ENCODE results near the gene RREB1. TPM values are rescaled to one million over a fixed set of nuclear protein-coding genes. Genes with fewer than 3 reads are reported as not detected.

The RREB1 gene
- total RNA-seq, 1 experiment from 2014 or later, result 30.7 TPM

- BruUV-seq (replicated peaks), result no TSS peak
- intact Hi-C loops (cut with micrococcal nuclease; ENCODE audit: unreplicated experiment) (no loop called here), in situ Hi-C loops (cut with HindIII; ENCODE audit: low pct_unique_long_range_greater_than_20kb, low sequenced_read_pairs) (no loop called here)
- Histone ChIP-seq H3K9me3 (ENCODE audit: control insufficient read depth, insufficient read depth, low read depth, low read length) (no peaks in the 10 kb centered on the region), H3K27me3 (ENCODE audit: control insufficient read depth, insufficient read depth, low read length) (no peaks in the 10 kb centered on the region), H3K4me3 (ENCODE audit: low read depth in 2 of 2, low read length in 2 of 2) (no peak overlapping the region), H3K27ac (ENCODE audit: low read length) (no peak overlapping the region), H3K4me1 (ENCODE audit: control insufficient read depth, insufficient read depth, low read length) (no peaks in the 10 kb centered on the region), H3K36me3 (ENCODE audit: control insufficient read depth, insufficient read depth, low read length) (no peaks in the 10 kb centered on the region; the same call in 1 of the 2 replicates)
- DNase-seq (ENCODE audit: low read depth, low spot score) (no peak), ATAC-seq (no peak)
- no peak for TF ChIP-seq REST (IDR thresholded peaks at IDR 0.05; ENCODE audit: insufficient read depth in 1 of 2, low read depth in 2 of 2, low read length in 1 of 2)
- no peak for TF ChIP-seq TCF7L2 (IDR thresholded peaks at IDR 0.05; ENCODE audit: low read depth, low read length)
- no peak for TF ChIP-seq POLR2AphosphoS5 (IDR thresholded peaks at IDR 0.05; ENCODE audit: low read depth, low read length)
- TF ChIP-seq, protein P1, sequence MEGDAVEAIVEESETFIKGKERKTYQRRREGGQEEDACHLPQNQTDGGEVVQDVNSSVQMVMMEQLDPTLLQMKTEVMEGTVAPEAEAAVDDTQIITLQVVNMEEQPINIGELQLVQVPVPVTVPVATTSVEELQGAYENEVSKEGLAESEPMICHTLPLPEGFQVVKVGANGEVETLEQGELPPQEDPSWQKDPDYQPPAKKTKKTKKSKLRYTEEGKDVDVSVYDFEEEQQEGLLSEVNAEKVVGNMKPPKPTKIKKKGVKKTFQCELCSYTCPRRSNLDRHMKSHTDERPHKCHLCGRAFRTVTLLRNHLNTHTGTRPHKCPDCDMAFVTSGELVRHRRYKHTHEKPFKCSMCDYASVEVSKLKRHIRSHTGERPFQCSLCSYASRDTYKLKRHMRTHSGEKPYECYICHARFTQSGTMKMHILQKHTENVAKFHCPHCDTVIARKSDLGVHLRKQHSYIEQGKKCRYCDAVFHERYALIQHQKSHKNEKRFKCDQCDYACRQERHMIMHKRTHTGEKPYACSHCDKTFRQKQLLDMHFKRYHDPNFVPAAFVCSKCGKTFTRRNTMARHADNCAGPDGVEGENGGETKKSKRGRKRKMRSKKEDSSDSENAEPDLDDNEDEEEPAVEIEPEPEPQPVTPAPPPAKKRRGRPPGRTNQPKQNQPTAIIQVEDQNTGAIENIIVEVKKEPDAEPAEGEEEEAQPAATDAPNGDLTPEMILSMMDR (IDR thresholded peaks at IDR 0.05), result no peak
- no peak for TF ChIP-seq SIN3A (IDR thresholded peaks at IDR 0.05; ENCODE audit: borderline replicate concordance, insufficient read depth, low read depth, low read length)
- CTCF ChIA-PET, result no interaction called here
- POLR2A ChIA-PET, result no interaction called here
Measured at GRCh38 chr6:7201444-7201731, 93.6 kb downstream of the RREB1 start.

DNA sequence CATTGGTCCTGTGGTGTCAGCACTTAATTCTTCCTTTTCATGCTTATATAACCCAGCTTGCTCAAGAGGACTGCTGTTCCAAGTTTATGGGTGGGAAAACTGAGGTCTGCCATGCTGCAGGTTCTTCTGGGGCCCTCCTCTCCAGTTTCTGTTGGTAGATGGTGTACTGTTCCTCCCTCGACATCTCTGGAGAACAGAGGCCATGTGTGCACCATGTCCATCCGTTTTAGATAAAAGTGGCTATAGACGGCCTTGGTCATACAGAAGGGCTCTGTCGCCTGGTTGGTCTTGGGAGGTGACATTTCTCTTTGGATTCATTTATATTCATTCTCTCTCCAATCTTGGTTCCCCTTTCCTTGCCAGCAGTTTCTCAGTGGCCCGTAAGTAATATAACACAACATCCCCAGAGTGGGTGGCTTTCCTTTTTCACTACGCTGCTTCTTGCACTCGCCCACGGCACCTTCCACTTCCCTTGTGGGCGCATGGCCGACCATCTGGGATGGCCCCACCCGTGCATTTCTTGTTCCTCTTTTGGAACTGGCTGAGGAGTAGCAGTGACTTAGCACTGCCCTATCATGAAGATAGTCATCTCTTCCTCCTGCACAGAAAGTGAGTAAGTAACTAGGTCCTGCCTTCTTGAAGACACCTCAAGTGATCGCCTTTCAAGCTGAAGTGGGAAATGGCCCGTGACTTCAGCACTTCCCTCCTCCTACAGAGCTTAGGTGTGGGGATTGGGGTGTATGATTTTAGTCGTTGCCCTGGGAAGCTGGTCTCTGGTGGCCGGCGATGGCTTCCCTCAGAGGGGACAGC is 94.2 kb downstream of the RREB1 start:
- in situ Hi-C loops (cut with HindIII; ENCODE audit: low pct_unique_long_range_greater_than_20kb, low sequenced_read_pairs) (no loop called here), intact Hi-C loops (cut with micrococcal nuclease; ENCODE audit: unreplicated experiment) (no loop called here)
- ATAC-seq (no peak), DNase-seq (ENCODE audit: low read depth, low spot score) (no peak)
- CTCF ChIA-PET, result no interaction called here
- Histone ChIP-seq H3K4me3 (ENCODE audit: low read depth in 2 of 2, low read length in 2 of 2) (no peak overlapping the region), H3K27ac (ENCODE audit: low read length) (no peak overlapping the region), H3K36me3 (ENCODE audit: control insufficient read depth, insufficient read depth, low read length) (no peaks in the 10 kb centered on the region; the same call in 1 of the 2 replicates), H3K27me3 (ENCODE audit: control insufficient read depth, insufficient read depth, low read length) (no peaks in the 10 kb centered on the region), H3K4me1 (ENCODE audit: control insufficient read depth, insufficient read depth, low read length) (no peaks in the 10 kb centered on the region), H3K9me3 (ENCODE audit: control insufficient read depth, insufficient read depth, low read depth, low read length) (no peaks in the 10 kb centered on the region)
- BruUV-seq (replicated peaks), result no TSS peak
- POLR2A ChIA-PET, result no interaction called here
- TF ChIP-seq REST (IDR thresholded peaks at IDR 0.05; ENCODE audit: insufficient read depth in 1 of 2, low read depth in 2 of 2, low read length in 1 of 2) (no peak), SIN3A (IDR thresholded peaks at IDR 0.05; ENCODE audit: borderline replicate concordance, insufficient read depth, low read depth, low read length) (no peak), POLR2AphosphoS5 (IDR thresholded peaks at IDR 0.05; ENCODE audit: low read depth, low read length) (no peak), TCF7L2 (IDR thresholded peaks at IDR 0.05; ENCODE audit: low read depth, low read length) (no peak)
- TF ChIP-seq, protein P1 (IDR thresholded peaks at IDR 0.05), result no peak
